Esophagus muscularis mucosa (tissue), 4 donors: ENCODE results near the gene ADAM10. TPM values are rescaled to one million over a fixed set of nuclear protein-coding genes. Genes with fewer than 3 reads are reported as not detected.

Source experiments
- DNase-seq: peaks from one replicate; pipeline ENCODE4 v3.0.0-alpha.2; 2017; ENCODE audit errors: extremely low spot score
- H3K27ac ChIP-seq, 4 donors: fragments of 200-600 bp; sonication (generic); replicated peaks in 1 of 4; 1 replicate in 3 of 4; 2 replicates in 1 of 4; pipeline ENCODE4 v1.5.1; 2016 to 2019; ENCODE audit warnings: mild to moderate bottlenecking in 1 of 4
- H3K27me3 ChIP-seq, 4 donors: fragments of 200-600 bp; sonication (generic); one replicate each; pipeline versions ENCODE4 v1.5.1 to v1.6.0; 2016 to 2019
- H3K36me3 ChIP-seq, 4 donors: fragments of 200-600 bp; sonication (generic); one replicate each; pipeline ENCODE4 v1.5.1; 2016 to 2019
- H3K4me1 ChIP-seq, 4 donors: fragments of 200-600 bp; sonication (generic); one replicate each; pipeline ENCODE4 v1.5.1; 2016 to 2019
- H3K4me3 ChIP-seq, 4 donors: fragments of 200-600 bp; sonication (generic); 1 replicate in 2 of 4; 2 replicates in 2 of 4; pipeline ENCODE4 v1.5.1; 2016 to 2019; ENCODE audit warnings: mild to moderate bottlenecking in 4 of 4, moderate library complexity in 1 of 4
- H3K9me3 ChIP-seq, 4 donors: fragments of 200-600 bp; sonication (generic); 1 replicate in 3 of 4; 2 replicates in 1 of 4; pipeline ENCODE4 v1.5.1; 2016 to 2019
- EP300 ChIP-seq: sonication (generic); formaldehyde crosslinking; IDR thresholded peaks from one replicate; pipeline ENCODE4 v1.6.1; 2017; ENCODE audit warnings: antibody characterized with exemption
- POLR2A ChIP-seq: fragments of 450-650 bp; IDR thresholded peaks from one replicate; pipeline ENCODE4 v1.6.1; 2017; ENCODE audit warnings: antibody characterized with exemption, moderate library complexity, mild to moderate bottlenecking, low read depth
- POLR2AphosphoS5 ChIP-seq, 2 donors: sonication (generic); formaldehyde crosslinking; IDR thresholded peaks; one replicate each; pipeline ENCODE4 v1.6.1; 2017; ENCODE audit warnings: antibody characterized with exemption in 2 of 2
- WGBS: methylation state at CpG from one replicate; pipeline ENCODE4 v1.1.5; 2018; 5-methylcytosine and 5-hydroxymethylcytosine counted together
- intact Hi-C: fragments of 100-400 bp; cut with DNase I; formaldehyde crosslinking; loops from one replicate; pipeline ENCODE4 v1.15.1; 2023
- total RNA-seq, 4 donors: library from RNA; depleted of rRNA; stranded (reverse); fragments of >200 nt; gene quantifications; one replicate each; pipeline versions ENCODE4 v1.1.0 to v1.2.1, GENCODE V29; 2016
- TF ChIP-seq, protein P1 (sequence below), 3 experiments: fragments of 200-600 bp in 2 of 3; fragments of 450-650 bp in 1 of 3; sonication (generic) in 2 of 3; IDR thresholded peaks; one replicate each; pipeline ENCODE4 v1.5.1; 2017 to 2019; ENCODE audit warnings: antibody characterized with exemption in 3 of 3, mild to moderate bottlenecking in 2 of 3, moderate library complexity in 1 of 3

ADAM10 gene
- total RNA-seq, 4 donors from 2014 or later = 43.8 to 58.8 (median 48.5) TPM

DNA sequence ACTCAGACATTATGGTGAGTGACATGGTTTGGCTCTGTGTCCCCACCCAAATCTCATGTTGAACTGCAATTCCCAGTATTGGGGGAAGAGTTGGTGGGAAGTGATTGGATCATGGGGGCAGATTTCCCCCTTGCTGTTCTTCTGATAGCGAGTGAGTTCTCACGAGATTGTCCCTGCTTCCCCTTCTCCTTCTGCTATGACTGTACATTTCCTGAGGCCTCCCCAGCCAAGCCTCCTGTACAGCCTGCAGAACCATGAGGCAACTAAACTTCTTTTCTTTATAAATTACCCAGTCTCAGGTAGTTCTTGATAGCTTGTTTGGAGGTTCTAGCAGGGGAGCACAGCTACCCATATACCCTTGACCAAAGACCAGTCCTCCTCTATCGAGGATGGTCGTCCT, 45.9 kb downstream of the ADAM10 start:
- DNase-seq = no peak
- 82% methylated on average over 4 of the region's 4 CpGs for WGBS
- H3K27ac ChIP-seq = no peak overlapping the region
- no peak overlapping the region for H3K4me3 ChIP-seq
- H3K4me1 ChIP-seq = no peaks in the 10 kb centered on the region
- intact Hi-C loops = no loop called here
- peaks cover 0 to 7% (median 3%) of the 10 kb centered on the region in 4 donors for H3K36me3 ChIP-seq
- peaks cover 0 to 12% (median 5%) of the 10 kb centered on the region in 4 donors for H3K9me3 ChIP-seq
- TF ChIP-seq POLR2A (no peak), POLR2AphosphoS5 (IDR thresholded peaks at IDR 0.05) (no peak), EP300 (no peak)
- TF ChIP-seq, protein P1, sequence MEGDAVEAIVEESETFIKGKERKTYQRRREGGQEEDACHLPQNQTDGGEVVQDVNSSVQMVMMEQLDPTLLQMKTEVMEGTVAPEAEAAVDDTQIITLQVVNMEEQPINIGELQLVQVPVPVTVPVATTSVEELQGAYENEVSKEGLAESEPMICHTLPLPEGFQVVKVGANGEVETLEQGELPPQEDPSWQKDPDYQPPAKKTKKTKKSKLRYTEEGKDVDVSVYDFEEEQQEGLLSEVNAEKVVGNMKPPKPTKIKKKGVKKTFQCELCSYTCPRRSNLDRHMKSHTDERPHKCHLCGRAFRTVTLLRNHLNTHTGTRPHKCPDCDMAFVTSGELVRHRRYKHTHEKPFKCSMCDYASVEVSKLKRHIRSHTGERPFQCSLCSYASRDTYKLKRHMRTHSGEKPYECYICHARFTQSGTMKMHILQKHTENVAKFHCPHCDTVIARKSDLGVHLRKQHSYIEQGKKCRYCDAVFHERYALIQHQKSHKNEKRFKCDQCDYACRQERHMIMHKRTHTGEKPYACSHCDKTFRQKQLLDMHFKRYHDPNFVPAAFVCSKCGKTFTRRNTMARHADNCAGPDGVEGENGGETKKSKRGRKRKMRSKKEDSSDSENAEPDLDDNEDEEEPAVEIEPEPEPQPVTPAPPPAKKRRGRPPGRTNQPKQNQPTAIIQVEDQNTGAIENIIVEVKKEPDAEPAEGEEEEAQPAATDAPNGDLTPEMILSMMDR (IDR thresholded peaks at IDR 0.05) = no peak
- H3K27me3 ChIP-seq = no peaks in the 10 kb centered on the region

DNA sequence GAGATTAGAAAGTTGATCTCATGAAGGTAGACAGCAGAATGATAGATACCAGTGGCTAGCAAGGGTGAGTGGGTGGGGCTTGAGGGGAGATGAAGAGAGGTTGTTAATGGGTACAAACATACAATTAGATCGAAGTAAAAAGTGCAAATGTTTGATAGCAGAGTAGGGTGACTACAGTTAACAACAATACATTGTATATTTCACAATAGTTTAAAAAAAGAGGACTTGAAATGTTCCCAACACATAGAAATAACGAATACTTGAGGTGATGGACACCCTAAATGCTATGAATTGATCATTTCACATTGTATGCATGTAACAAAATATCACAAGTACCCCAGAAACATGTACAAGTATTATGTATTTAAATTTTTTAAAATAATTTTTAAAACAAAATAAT, 47.3 kb downstream of the ADAM10 start:
- no peak for DNase-seq
- peaks cover 0 to 13% (median 5%) of the 10 kb centered on the region in 4 donors for H3K9me3 ChIP-seq
- H3K27ac ChIP-seq = no peak overlapping the region
- H3K4me1 ChIP-seq = no peaks in the 10 kb centered on the region
- intact Hi-C loops = no loop called here
- H3K27me3 ChIP-seq = no peaks in the 10 kb centered on the region
- peaks cover 0 to 7% (median 3%) of the 10 kb centered on the region in 4 donors for H3K36me3 ChIP-seq
- H3K4me3 ChIP-seq = no peak overlapping the region
- 96% methylated on average over 2 of the region's 2 CpGs for WGBS
- TF ChIP-seq EP300 = no peak
- TF ChIP-seq POLR2A = no peak
- TF ChIP-seq POLR2AphosphoS5 (IDR thresholded peaks at IDR 0.05) = no peak
- TF ChIP-seq, protein P1 (IDR thresholded peaks at IDR 0.05) = no peak

GRCh38 chr15:58701376-58701775, 48.1 kb downstream of the ADAM10 start:
- 95% methylated on average over 4 of the region's 4 CpGs for WGBS
- peaks cover 0 to 13% (median 5%) of the 10 kb centered on the region in 4 donors for H3K9me3 ChIP-seq

GRCh38 chr15:58699769-58700168, 49.7 kb downstream of the ADAM10 start:
- Histone ChIP-seq H3K27me3 (no peaks in the 10 kb centered on the region), H3K4me3 (no peak overlapping the region), H3K36me3 (peaks cover 0 to 7% (median 3%) of the 10 kb centered on the region in 4 donors), H3K27ac (no peak overlapping the region), H3K9me3 (peaks cover 0 to 13% (median 5%) of the 10 kb centered on the region in 4 donors), H3K4me1 (peaks cover 0 to 5% (median 2%) of the 10 kb centered on the region in 4 donors)
- TF ChIP-seq, protein P1 (IDR thresholded peaks at IDR 0.05) = no peak
- TF ChIP-seq POLR2AphosphoS5 (IDR thresholded peaks at IDR 0.05) (no peak), POLR2A (no peak), EP300 (no peak)
- intact Hi-C loops = no loop called here
- DNase-seq = no peak
- 95% methylated on average over 2 of the region's 2 CpGs for WGBS

More at GRCh38 chr15:58701376-58701775, 48.1 kb downstream of the ADAM10 start:
- no peak for DNase-seq
- no peaks in the 10 kb centered on the region for H3K27me3 ChIP-seq
- no peaks in the 10 kb centered on the region for H3K4me1 ChIP-seq
- TF ChIP-seq, protein P1 (IDR thresholded peaks at IDR 0.05) = no peak
- no peak for TF ChIP-seq POLR2AphosphoS5 (IDR thresholded peaks at IDR 0.05)
- TF ChIP-seq EP300 = no peak
- H3K36me3 ChIP-seq = peaks cover 0 to 7% (median 3%) of the 10 kb centered on the region in 4 donors
- intact Hi-C loops = no loop called here
- H3K4me3 ChIP-seq = no peak overlapping the region
- no peak overlapping the region for H3K27ac ChIP-seq
